HS-27A (cell line): Measurements from ENCODE around the gene SCML1.

Experiments used
- DNase-seq: peaks from one replicate; pipeline ENCODE4 v3.0.0-alpha.2; 2012; ENCODE audit warnings: low read depth, missing footprints

Gene SCML1, protein sequence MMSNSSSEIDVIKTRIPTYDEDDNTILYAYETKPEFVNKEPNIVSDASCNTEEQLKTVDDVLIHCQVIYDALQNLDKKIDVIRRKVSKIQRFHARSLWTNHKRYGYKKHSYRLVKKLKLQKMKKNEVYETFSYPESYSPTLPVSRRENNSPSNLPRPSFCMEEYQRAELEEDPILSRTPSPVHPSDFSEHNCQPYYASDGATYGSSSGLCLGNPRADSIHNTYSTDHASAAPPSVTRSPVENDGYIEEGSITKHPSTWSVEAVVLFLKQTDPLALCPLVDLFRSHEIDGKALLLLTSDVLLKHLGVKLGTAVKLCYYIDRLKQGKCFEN

DNA sequence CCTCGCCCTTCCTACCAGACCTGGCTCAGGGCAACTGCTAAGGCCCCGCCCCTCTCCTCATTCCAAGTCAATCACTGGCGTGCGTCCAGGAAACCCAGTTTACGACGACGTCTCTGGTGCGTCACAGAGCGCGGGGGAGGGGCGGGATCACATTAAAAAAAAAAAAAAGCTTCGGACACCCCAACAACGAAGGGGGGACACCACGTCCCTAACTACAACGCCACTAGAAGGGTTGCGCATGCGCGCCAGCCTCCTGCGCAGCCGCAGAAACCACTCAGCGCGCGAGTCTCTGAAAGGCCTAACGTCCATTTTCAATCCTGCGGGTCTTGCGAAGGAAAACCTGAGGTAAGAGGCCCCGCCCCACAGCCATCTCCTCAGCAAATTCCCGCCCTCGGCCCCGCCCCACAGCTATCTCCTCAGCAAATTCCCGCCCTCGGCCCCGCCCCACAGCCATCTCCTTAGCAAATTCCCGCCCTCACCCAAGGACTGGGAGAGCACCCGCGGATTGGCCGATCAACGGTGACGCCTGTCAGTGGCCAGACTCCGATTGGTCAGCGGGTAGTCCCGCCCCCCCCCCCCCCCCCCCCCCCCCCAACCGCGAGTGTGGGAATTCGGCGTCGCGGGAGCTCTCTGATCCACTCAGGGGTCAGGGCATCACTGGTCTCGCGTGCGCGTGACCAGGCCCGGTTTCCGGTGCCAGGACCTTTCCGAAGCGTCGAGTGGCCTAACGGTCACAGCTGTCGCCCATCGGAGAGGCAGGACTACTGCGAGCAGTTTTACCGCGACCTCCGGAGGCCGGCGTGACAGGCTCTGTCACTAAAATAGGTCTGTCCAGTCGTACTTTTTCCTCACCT lies at the start of gene SCML1:
Gene SCML1 (plus strand): TSS at position 638 of the 854 bp plus-strand sequence. CDS start 6,694 bp downstream, outside the sequence.
- peak; percentile 72 for DNase-seq

DNA sequence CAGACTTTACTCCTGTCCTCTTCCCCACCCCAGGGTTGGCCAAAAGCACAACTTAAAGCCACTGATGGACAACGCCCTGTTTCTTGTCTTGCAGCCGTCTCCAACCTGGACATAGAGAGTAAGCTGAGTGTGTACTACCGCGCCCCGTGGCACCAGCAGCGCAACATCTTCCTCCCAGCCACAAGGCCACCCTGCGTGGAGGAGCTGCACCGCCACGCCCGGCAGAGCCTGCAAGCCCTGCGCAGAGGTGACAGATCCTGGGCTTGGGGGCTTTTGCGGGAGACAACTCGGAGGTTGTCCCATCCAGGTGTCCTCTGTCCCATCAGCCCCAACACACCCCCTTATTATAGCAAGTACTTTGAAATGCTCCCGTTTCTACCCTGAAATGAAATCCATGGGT lies 49.6 kb upstream of the SCML1 start:
- DNase-seq: no peak

DNA sequence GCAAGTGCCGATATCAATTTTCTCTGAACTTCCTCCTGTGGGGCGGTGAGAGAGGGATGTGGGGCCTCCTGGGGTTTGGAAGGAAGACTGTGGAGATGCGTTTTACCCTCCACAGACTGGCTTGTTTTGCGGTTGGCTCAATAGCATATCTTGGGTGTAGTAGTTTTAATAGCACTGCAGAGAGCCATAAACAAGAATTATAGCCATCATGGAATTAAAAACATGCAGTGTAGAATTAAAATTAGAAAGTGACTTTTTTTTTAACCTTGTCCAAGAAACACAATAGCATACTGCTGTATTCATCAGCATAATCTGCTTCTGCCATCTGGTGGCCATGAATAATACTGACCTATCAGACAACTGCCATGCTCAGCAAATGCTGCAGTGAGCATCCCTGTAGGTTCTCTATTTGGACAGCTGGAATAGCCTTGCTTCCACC lies 47.3 kb upstream of the SCML1 start:
- DNase-seq: no peak

DNA sequence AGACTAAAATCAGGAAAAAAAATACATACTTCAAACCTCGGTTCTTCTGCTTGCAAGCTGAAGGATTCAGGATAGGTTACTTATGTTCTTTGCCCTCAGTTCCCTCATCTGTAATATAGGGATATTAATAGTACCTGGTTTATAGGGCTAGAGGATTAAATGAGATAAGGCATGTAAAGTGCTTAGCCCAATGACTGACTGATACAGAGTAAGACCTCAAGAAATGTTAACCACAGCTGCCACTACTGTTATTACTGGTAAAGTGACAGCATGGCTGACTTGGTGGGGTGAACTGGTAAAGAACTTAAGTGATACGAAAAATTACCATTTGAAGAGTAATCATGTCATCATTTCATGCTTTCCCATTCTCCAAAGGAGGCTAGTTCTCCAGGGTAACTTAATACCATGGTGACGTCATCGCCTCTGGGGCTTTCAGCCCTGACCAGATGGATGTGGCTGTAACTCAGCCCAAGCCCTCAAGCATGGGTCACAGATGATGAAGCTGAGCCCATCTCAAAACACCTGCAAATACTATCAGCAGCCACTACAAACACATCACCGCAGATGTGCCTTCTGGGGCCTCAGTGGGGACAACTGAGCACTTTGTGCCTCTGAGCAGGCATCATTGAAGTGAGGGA lies 44.5 kb upstream of the SCML1 start:
- no peak for DNase-seq

DNA sequence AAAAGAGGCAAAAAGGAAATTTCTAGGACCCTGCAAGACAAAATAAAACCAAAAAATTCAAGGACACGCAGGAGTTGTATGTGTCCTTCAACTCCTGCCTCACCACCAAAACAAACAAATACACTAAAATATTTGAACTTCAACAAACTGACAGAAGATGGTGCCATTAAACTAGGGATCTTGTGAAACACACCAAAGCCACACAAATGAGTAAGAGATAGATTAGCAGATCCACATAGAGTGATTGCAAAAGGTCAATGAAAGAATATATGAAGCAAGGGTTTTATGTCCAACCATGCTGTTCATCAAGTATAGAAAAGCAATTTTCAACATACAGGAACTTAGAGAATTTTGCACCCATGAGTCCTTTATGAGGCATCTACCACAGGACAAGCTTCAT lies 40.1 kb upstream of the SCML1 start:
- no peak for DNase-seq

DNA sequence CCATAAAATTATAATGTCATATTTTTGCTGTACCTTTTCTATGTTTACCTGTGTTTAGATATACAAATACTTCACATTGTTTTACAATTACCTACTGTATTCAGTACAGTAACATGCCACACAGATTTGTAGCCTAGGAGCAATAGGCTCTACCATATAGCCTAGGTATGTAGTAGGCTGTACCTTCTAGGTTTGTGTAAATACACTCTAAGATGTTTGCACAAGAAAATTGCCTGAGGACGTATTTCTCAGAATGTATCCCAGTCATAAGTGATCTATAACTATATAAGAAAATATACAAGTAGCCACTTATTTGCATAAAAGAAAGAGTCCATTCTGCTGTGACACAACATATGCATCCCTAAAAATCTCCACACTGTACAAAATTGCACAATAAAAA lies 36.3 kb upstream of the SCML1 start:
- DNase-seq: no peak

DNA sequence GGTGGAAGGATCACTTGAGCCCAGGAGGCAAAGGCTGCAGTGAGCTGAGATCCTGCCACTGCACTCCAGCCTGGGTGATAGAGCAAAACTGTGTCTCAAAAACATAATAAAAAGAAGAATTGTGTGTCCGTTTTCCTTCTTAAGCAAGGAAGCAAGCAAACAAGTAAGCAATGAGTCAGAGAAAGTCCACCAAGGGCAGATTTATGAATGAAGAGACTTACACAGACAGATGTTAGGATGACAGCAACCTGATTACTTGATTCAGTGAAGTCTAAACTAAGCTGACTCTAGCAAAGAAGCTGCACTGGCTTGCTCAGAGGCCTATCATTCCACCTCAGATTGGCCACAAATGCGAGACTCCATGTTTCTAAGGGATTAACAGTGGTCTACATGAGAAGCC lies 34.1 kb upstream of the SCML1 start:
- no peak for DNase-seq

DNA sequence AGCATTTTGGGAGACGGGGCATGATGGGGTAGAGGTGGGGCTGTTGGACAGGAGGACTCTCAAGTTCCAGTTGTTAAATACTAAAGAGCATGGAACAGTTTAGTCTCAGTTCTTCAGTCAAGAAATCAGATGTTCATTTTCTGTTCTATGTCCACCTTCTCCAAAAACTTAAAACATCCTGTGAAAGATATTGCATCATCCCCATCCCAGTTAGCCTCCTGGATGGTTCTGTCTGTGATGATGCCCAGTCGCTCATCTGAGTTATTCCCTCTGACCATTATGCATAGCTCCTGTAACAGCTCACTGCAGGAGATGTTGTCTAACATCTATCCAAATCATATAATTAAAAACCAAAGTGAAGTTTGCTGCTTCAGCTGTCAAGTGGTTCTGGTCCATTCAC lies 32.1 kb upstream of the SCML1 start:
- DNase-seq: no peak

DNA sequence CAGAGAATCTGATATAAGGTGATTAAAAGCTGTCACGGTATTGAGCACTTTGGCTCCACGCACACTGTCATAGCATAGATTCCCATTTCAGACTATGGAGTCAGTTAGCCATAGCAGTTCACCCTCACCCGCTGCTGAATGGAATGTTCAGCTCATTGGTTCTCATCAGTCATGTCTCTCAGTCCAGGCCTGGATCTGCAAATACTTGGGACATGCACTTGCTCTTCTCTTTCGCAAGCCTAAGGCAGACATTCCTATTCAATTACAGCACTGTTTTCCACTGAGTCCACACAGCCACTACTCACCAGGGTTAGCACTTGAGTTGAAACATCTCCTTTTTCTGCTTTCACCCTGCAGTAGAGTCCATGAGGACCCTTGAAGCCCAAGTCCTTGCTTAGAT lies 30.6 kb upstream of the SCML1 start:
- DNase-seq: no peak

DNA sequence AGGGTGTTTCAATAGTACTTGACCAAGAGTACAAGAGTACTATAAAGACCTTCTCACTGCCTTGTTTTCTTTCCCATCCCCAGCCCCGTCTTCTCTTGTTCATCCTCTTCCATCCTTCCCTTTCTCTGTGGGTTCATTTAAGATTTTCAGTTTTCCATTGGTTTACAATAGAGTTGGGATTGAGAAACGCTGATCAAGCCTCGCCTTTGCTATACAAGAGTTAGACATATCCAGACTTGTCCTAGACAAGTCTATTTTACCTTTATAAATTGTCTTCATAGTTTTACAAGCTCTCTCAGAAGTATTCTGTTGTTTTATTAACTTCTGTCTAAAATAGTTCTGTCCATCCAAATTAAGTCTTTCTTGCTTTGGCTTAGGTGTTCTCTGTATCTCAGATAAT lies 29.6 kb upstream of the SCML1 start:
- no peak for DNase-seq

DNA sequence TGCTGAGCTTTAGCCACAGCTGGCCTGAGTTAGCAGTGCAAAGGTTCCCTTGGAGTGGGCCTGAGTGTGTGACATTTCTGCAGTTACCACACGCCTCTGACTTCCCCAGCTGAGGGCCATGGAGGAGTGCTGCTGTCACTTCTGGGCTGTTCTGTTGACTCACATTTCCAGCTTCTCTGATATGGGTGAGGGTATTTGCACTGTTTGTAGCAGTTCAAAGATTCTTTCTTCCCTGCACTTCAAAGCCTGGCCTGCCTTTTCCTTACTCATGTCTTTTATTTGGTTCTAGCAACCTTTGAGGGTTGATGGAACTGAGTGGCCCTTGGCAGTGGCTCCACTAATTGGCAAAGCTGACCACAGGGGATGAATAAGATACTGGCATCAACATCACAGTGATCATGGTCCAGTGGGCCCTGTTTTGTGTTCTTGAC lies 26.4 kb upstream of the SCML1 start:
- no peak for DNase-seq

DNA sequence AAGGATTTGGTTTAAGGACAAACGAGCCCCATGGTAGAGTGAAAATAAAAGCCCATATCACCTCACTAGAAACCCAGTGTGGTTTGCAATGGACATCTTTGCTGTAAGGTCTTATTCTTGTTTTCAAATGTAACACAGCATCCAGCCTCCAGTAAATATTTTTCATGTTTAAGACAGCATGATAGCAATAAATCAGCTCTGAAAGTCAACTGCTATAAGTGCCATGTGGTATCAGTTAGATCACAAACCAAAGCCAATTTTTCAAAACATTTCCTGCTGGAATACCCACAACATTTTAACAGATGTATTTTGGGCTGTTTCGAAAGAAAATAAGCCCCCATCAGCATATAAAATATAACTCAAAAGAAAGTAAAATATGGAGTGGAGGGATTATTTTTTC lies 24.0 kb upstream of the SCML1 start:
- no peak for DNase-seq

DNA sequence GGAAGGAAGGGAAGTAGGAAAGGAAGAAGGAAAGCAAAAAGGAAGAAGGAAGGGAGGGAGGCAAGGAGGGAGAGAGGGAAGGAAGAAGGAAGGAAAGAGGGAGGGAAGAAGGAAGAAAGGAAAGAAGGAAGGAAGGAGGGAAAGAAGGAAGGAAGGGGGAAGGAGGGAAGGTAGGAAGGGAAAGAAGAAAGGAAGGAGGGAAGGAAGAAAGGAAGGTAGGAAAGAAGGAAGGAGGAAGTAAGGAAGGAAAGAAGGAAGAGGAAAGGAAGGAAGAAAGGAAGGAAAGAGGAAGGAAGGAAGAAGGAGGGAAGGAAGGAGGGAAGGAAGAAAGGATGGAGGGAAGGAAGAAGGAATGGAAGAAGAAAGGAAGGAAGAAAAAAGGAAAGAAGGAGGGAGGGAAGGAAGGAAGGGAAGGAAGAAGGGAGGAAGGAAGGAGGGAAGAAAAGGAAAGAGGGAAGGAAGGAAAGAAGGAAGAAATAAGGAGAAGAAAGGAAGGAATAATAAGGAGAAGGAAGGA lies 18.6 kb upstream of the SCML1 start:
- DNase-seq: no peak

DNA sequence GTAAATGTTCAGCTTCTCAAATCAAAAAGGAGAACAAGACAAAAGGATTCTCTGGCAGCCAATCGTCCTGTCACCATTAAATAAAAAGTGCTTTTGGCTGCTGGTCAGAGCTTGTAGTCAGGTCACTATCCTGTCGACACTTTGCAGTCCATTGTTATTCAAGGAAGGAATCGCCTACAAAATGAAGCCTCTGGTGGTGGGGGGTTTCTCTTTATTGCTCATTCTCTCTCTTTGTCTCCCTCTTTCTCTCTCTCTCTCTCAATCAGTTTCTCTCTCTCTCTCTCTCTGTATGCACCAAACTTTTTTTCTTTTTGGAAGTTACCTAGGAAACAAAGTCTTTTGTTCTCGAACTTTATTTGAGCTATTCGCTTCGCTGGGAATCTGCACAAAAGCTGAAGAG lies 17.6 kb upstream of the SCML1 start:
- DNase-seq: no peak

DNA sequence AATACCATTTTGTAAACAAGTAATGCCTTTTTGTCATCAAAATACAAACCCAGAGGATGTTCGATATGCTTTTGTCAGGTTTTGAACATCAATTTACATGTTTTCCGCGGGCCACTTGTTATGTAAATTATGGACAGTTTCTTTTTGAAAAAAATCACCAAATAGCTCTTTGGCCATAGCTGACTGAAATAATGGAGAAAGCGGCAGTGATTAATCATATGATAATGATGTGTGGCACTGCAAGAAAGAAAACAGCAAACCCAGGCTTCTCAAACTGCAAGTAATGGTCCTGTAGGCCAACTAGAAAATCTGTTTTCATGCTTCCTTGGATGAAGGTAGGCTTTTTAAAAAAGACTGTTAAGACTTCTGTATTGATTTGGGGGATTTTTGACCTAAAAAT lies 15.6 kb upstream of the SCML1 start:
- no peak for DNase-seq

DNA sequence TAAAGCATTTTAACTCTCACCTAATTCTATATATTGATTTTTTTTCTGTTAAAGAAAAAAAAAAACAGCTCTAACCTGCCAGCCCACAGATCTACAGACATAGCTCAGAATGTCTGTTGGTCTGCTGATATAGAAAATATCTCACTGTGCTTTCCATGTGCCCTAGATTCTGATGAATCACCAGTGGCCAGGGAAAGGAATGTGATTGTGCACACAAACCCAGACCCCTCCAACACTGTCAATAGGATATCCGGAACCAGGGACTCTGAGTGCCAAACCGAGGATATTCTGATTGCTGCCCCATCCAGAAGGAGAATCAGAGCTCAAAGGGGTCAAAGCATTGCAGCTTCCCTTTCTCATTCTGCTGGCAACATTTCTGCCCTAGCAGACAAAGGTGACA lies 12.1 kb upstream of the SCML1 start:
- no peak for DNase-seq

DNA sequence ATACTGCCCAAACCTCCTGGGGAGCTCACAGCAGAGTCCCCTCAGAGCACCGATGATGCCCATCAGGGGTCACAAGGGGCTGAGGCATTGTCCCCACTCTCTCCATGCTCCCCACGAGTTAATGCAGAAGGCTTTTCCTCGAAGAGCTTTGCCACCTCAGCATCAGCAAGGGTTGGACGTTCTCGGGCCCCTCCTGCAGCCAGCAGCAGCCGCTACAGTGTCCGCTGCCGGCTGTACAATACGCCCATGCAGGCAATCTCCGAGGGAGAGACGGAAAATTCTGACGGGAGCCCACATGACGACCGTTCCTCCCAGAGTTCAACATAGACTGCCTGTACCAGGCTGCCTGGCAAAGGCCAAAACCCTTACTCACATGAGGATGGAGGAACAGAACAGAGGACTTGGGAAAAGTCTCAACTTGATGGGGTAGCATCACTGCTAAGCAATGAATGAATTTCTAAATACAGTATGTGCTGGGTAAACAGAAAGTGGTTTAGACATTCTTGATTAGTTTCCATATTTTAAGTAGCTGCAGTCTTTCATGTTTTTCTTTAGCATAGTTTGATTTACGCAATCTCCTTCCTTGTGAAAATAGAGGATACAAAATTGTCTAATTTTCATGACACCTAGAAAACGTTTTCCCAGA lies 5.0 kb upstream of the SCML1 start:
- no peak for DNase-seq

DNA sequence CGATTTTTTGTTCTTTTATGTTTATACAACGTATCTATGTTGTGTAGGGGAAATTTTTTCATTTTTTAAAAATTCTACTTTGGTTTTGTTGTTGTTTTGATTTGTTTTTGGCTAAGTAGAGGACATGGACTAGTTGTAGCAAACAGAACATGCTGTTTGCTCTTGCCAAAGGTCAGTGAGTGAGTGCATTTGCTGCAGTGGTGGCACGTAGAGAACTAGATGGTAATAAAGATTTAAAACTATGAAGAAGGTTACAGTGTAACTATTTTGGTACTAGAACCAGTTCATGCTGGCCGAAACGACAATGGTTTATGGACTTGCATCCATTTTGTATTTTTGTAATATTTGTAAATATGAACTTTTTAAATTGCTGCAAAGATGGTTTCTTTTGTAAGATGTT lies 1.9 kb upstream of the SCML1 start:
- DNase-seq: no peak

DNA sequence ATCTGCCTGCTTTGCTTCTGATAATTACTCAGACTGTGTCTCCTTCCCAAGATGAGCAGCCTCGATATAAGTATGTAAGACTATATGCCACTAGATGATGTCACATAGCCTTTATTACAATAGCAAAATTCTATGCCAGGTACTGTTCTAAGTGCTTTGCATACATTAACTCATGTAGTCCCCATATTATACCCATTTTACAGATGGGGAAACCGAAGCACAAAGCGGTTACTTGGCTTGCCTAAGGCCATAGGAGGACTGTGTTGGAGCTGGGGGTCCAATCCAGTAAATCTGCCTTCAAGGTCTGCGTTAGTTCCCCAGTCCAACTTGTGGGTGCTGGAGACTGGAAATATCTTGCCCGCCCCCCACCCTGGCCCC lies 826 bp upstream of the SCML1 start:
- DNase-seq: no peak

DNA sequence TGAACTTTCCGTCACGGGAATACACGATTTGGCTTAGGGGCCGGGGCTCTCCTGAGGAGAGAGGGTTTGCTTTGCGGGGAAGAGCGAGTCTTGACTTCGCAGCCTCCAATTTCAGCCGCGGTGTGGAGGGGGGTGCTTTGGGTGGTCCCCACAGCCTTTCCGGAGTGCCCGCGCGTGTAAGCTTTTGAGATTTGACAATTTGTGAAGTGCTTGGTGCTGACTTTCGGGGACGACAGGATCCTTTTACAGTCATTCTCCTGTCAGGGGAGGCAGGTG lies 355 bp downstream of the SCML1 start:
- no peak for DNase-seq

DNA sequence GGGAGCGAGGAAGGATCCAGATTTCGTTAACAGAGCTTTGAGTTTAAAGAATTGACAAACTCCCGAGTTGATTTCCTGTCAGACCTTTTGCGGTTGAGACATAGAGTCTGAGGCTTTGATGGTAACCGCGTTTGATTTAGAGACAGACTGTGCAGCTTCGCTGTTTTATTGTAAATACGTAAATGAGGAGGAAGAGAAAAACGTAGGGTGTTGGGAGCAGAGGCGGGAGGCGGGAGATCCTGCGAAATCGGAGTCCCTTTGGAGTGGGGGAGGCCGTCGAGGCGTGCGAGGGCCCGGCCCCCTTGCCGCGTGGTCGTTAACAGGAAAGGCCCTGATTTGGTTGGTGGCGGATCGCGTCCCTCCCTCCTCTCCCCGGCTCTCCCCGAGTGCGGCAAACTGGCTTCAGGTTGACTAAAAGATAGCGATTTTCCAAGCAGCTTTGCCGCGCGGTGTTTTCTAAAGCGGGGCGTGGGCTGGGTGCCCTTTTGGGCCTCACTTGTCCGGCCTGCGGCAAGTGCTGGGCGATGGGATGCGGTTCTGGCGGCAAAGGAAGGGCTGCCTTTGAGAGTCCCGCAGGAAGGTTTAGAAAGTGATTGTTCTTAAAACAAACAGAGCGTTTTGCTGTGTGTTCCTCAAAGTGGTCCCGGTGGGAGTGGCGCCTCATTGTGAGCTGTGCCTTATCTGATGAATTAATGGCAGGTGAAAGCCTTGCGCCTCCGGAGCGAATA lies 857 bp downstream of the SCML1 start:
- DNase-seq: no peak
